HG02623 (cell line): Measurements from ENCODE around the gene PWP1.
"Not testable (repeated sequence)": the region's sequence is repeated elsewhere in the genome, so short reads cannot be mapped to it uniquely, and the experiment has no call there.

Source experiments
- ATAC-seq: cut with Tn5 transposase; IDR thresholded peaks from one replicate; pipeline ENCODE4 v1.9.1; 2021; ENCODE audit warnings: moderate library complexity; ENCODE audit not compliant: unreplicated experiment

PWP1 gene

GRCh38 chr12:107667464-107667863, 18.1 kb upstream of the PWP1 start:
- ATAC-seq, result no peak

- ATAC-seq, result no peak
Measured at GRCh38 chr12:107668320-107669098, 17.1 kb upstream of the PWP1 start.

GRCh38 chr12:107669946-107670345, 15.7 kb upstream of the PWP1 start:
- ATAC-seq, result no peak

GRCh38 chr12:107670999-107671643, 14.5 kb upstream of the PWP1 start:
- ATAC-seq, result no peak

- ATAC-seq, result no peak
Measured at GRCh38 chr12:107677671-107678070, 7.9 kb upstream of the PWP1 start.

GRCh38 chr12:107679336-107679735, 6.3 kb upstream of the PWP1 start:
- ATAC-seq, result no peak

- no peak for ATAC-seq
Measured at GRCh38 chr12:107681455-107681835, 4.2 kb upstream of the PWP1 start.

- ATAC-seq, result no peak
Measured at GRCh38 chr12:107681836-107682820, 3.5 kb upstream of the PWP1 start.

GRCh38 chr12:107684029-107684795, 1.4 kb upstream of the PWP1 start:
- ATAC-seq, result no peak

- ATAC-seq, result no peak
Measured at GRCh38 chr12:107684990-107685359, 624 bp upstream of the PWP1 start.

- ATAC-seq, result not testable (repeated sequence)
Measured at GRCh38 chr12:107695772-107696171, 10.2 kb downstream of the PWP1 start.

- ATAC-seq, result no peak
Measured at GRCh38 chr12:107702106-107702505, 16.5 kb downstream of the PWP1 start.

- no peak for ATAC-seq
Measured at GRCh38 chr12:107704041-107704440, 18.4 kb downstream of the PWP1 start.

GRCh38 chr12:107705522-107705921, 19.9 kb downstream of the PWP1 start:
- ATAC-seq, result not testable (repeated sequence)

- no peak for ATAC-seq
Measured at GRCh38 chr12:107715780-107716179, 30.2 kb downstream of the PWP1 start.

- no peak for ATAC-seq
Measured at GRCh38 chr12:107718606-107719005, 33.0 kb downstream of the PWP1 start.

- ATAC-seq, result not testable (repeated sequence)
Measured at GRCh38 chr12:107727327-107727726, 41.7 kb downstream of the PWP1 start.

- not testable (repeated sequence) for ATAC-seq
Measured at GRCh38 chr12:107727742-107728141, 42.1 kb downstream of the PWP1 start.

- no peak for ATAC-seq
Measured at GRCh38 chr12:107730618-107731341, 45.2 kb downstream of the PWP1 start.

GRCh38 chr12:107731366-107731765, 45.8 kb downstream of the PWP1 start:
- ATAC-seq, result no peak
